Neural progenitor cell (in vitro differentiated cells): Measurements from ENCODE around the gene AXL. TPM values are rescaled to one million over a fixed set of nuclear protein-coding genes. Genes with fewer than 3 reads are reported as not detected.
A peak's percentile ranks its signal among the peaks of the same experiment; 100 is the strongest.

Experiments
- DNase-seq: peaks from one replicate; pipeline ENCODE4 v3.0.0-alpha.2; 2016; ENCODE audit warnings: low spot score
- H2AFZ ChIP-seq: fragments of 200-600 bp; sonication (generic); replicated peaks from 2 replicates; pipeline ENCODE4 v1.6.1; 2016; ENCODE audit warnings: antibody characterized with exemption
- H3F3A ChIP-seq: fragments of 200-600 bp; sonication (generic); 2 replicates; pipeline ENCODE4 v1.6.1; 2016; ENCODE audit warnings: antibody characterized with exemption, low read depth
- H3K27ac ChIP-seq: fragments of 200-600 bp; sonication (generic); 2 replicates; pipeline ENCODE4 v1.5.1; 2016; ENCODE audit warnings: mild to moderate bottlenecking
- H3K27me3 ChIP-seq: fragments of 200-600 bp; sonication (generic); 2 replicates; pipeline ENCODE4 v1.6.1; 2016; ENCODE audit warnings: mild to moderate bottlenecking, moderate library complexity
- H3K36me3 ChIP-seq: fragments of 200-600 bp; sonication (generic); 2 replicates; pipeline ENCODE4 v1.5.1; 2016
- H3K4me1 ChIP-seq: fragments of 200-600 bp; sonication (generic); 2 replicates; pipeline ENCODE4 v1.6.1; 2016; ENCODE audit warnings: mixed run types
- H3K4me2 ChIP-seq: fragments of 200-600 bp; sonication (generic); 2 replicates; pipeline ENCODE4 v1.6.1; 2016
- H3K4me3 ChIP-seq: fragments of 200-600 bp; sonication (generic); 2 replicates; pipeline ENCODE4 v1.5.1; 2016
- H3K79me2 ChIP-seq: fragments of 200-600 bp; sonication (generic); 2 replicates; pipeline ENCODE4 v1.6.1; 2016; ENCODE audit warnings: low read depth
- H3K9ac ChIP-seq: fragments of 200-600 bp; sonication (generic); 2 replicates; pipeline ENCODE4 v1.6.1; 2016
- H3K9me3 ChIP-seq: fragments of 200-600 bp; sonication (generic); 2 replicates; pipeline ENCODE4 v1.5.1; 2016; ENCODE audit warnings: low read depth
- H4K20me1 ChIP-seq: fragments of 200-600 bp; sonication (generic); 2 replicates; pipeline ENCODE4 v1.6.1; 2016; ENCODE audit warnings: low read depth
- H3K27ac Mint-ChIP-seq: 3 replicates; pipeline ENCODE4 v1.8.0; 2021; ENCODE audit warnings: mixed read lengths
- H3K27me3 Mint-ChIP-seq: 2 replicates; pipeline ENCODE4 v1.8.0; 2022; ENCODE audit warnings: low read depth, mild to moderate bottlenecking, inconsistent platforms, moderate library complexity, mixed read lengths; ENCODE audit not compliant: insufficient read depth
- H3K36me3 Mint-ChIP-seq: 3 replicates; pipeline ENCODE4 v1.8.0; 2021; ENCODE audit warnings: mixed read lengths
- H3K4me1 Mint-ChIP-seq: 3 replicates; pipeline ENCODE4 v1.8.0; 2021; ENCODE audit warnings: mixed read lengths
- H3K4me3 Mint-ChIP-seq: 3 replicates; pipeline ENCODE4 v1.8.0; 2021; ENCODE audit warnings: mild to moderate bottlenecking, moderate library complexity, mixed read lengths
- H3K9me3 Mint-ChIP-seq: 3 replicates; pipeline ENCODE4 v1.8.0; 2020; ENCODE audit warnings: mixed read lengths
- EZH2 ChIP-seq: fragments of 200-600 bp; sonication (generic); IDR thresholded peaks from 2 replicates; pipeline ENCODE4 v1.6.1; 2017; ENCODE audit warnings: antibody characterized with exemption, mild to moderate bottlenecking, moderate library complexity
- EZH2phosphoT487 ChIP-seq: fragments of 200-600 bp; sonication (generic); IDR thresholded peaks from 2 replicates; pipeline ENCODE4 v1.6.1; 2017; ENCODE audit warnings: antibody characterized with exemption
- total RNA-seq: library from RNA; depleted of rRNA; stranded (reverse); fragments of >200 nt; gene quantifications from 2 replicates; pipeline ENCODE4 v1.2.3, GENCODE V29; 2015; ENCODE audit warnings: low replicate concordance
- TF ChIP-seq, protein P1 (sequence below): fragments of 200-600 bp; sonication (generic); IDR thresholded peaks from 2 replicates; pipeline ENCODE4 v1.5.1; 2017; ENCODE audit warnings: antibody characterized with exemption, mild to moderate bottlenecking

AXL gene
- 24.7 and 45.6 TPM in 2 replicates for total RNA-seq

GRCh38 chr19:41218615-41219507 is at the start of gene AXL:
AXL (plus strand) TSS chr19:41219223; CDS start chr19:41219393, 170 bp downstream.
- peak within 1 kb of the TSS; percentile 95 for H3K27ac Mint-ChIP-seq
- peaks cover 16% of the 10 kb centered on the region for H3K4me1 ChIP-seq
- H3K4me1 Mint-ChIP-seq: peaks cover 47% of the 10 kb centered on the region
- peak; percentile 94 for DNase-seq
- H3K4me2 ChIP-seq: peak within 1 kb of the TSS; percentile 84
- H3K79me2 ChIP-seq: peaks cover 19% of the 10 kb centered on the region
- H3K9me3 ChIP-seq: no peaks in the 10 kb centered on the region
- peaks cover 14% of the 10 kb centered on the region for H3K27me3 Mint-ChIP-seq
- H3K27ac ChIP-seq: peak within 1 kb of the TSS; percentile 84
- H4K20me1 ChIP-seq: no peaks in the 10 kb centered on the region
- H3K36me3 ChIP-seq: no peaks in the 10 kb centered on the region
- H2AFZ ChIP-seq: peak within 1 kb of the TSS; percentile 65
- no peaks in the 10 kb centered on the region for H3K9me3 Mint-ChIP-seq
- H3F3A ChIP-seq: peaks cover 21% of the 10 kb centered on the region
- H3K4me3 ChIP-seq: peak within 1 kb of the TSS; percentile 74
- H3K9ac ChIP-seq: peak within 1 kb of the TSS; percentile 38
- peak within 1 kb of the TSS; percentile 94 for H3K4me3 Mint-ChIP-seq
- no peaks in the 10 kb centered on the region for H3K27me3 ChIP-seq
- peaks cover 5% of the 10 kb centered on the region for H3K36me3 Mint-ChIP-seq
- TF ChIP-seq EZH2phosphoT487 (no peak), EZH2 (no peak)
- TF ChIP-seq, protein P1, sequence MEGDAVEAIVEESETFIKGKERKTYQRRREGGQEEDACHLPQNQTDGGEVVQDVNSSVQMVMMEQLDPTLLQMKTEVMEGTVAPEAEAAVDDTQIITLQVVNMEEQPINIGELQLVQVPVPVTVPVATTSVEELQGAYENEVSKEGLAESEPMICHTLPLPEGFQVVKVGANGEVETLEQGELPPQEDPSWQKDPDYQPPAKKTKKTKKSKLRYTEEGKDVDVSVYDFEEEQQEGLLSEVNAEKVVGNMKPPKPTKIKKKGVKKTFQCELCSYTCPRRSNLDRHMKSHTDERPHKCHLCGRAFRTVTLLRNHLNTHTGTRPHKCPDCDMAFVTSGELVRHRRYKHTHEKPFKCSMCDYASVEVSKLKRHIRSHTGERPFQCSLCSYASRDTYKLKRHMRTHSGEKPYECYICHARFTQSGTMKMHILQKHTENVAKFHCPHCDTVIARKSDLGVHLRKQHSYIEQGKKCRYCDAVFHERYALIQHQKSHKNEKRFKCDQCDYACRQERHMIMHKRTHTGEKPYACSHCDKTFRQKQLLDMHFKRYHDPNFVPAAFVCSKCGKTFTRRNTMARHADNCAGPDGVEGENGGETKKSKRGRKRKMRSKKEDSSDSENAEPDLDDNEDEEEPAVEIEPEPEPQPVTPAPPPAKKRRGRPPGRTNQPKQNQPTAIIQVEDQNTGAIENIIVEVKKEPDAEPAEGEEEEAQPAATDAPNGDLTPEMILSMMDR: no peak

- Mint-ChIP-seq H3K9me3 (no peaks in the 10 kb centered on the region), H3K4me3 (no peak overlapping the region), H3K27me3 (peaks cover 6% of the 10 kb centered on the region), H3K27ac (no peak overlapping the region), H3K4me1 (peaks cover 16% of the 10 kb centered on the region), H3K36me3 (no peaks in the 10 kb centered on the region)
- H3K9me3 ChIP-seq: no peaks in the 10 kb centered on the region
- H3F3A ChIP-seq: peaks cover 8% of the 10 kb centered on the region
- no peaks in the 10 kb centered on the region for H3K36me3 ChIP-seq
- H3K4me1 ChIP-seq: no peaks in the 10 kb centered on the region
- no peaks in the 10 kb centered on the region for H3K79me2 ChIP-seq
- H3K4me3 ChIP-seq: no peak overlapping the region
- TF ChIP-seq EZH2phosphoT487 (no peak), EZH2 (no peak)
- TF ChIP-seq, protein P1: no peak
- no peak overlapping the region for H3K27ac ChIP-seq
- H3K9ac ChIP-seq: no peak overlapping the region
- no peaks in the 10 kb centered on the region for H3K27me3 ChIP-seq
- no peak for DNase-seq
- no peak overlapping the region for H3K4me2 ChIP-seq
- H4K20me1 ChIP-seq: no peaks in the 10 kb centered on the region
- H2AFZ ChIP-seq: no peak overlapping the region
Measured at GRCh38 chr19:41172297-41173164, 46.5 kb upstream of the AXL start.

DNA sequence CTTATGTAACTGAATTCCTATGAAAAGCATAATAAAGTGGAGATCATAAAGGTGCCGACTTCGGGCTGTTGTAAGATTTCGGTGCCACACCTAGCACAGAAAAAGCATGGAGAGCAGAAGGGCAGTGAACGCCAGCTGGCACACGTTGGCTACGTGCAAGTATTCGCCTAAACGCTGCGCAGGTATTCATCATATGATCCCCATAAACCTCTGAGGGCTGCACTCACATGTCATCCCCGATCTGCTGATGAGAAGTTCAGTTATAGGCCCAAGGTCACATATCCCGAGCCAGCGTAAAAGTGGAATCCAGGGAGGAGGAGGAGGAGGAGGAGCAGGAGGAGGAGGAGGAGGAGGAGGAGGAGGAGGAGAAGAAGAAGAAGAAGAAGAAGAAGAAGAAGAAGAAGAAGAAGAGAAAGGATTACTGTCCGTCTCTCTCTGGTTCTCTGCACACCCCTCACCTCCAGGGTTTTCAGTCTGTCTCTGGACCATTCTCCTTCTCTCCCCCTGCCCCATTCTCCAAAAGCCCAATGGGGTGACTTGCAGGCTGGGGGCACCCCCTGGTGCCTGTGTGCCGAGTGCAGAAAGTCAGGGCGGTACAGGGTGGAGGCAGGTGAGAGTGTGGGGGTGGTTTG is 44.6 kb upstream of the AXL start:
- no peak overlapping the region for H3K4me3 Mint-ChIP-seq
- H3K36me3 Mint-ChIP-seq: no peaks in the 10 kb centered on the region
- Histone ChIP-seq H3K27me3 (no peaks in the 10 kb centered on the region), H3K27ac (no peak overlapping the region), H3K79me2 (no peaks in the 10 kb centered on the region), H3K4me1 (no peaks in the 10 kb centered on the region), H3K9me3 (no peaks in the 10 kb centered on the region), H3K36me3 (no peaks in the 10 kb centered on the region), H3K4me3 (no peak overlapping the region), H3K9ac (no peak overlapping the region), H3K4me2 (no peak overlapping the region), H4K20me1 (no peaks in the 10 kb centered on the region), H3F3A (peaks cover 8% of the 10 kb centered on the region), H2AFZ (no peak overlapping the region)
- DNase-seq: no peak
- H3K9me3 Mint-ChIP-seq: peaks cover 5% of the 10 kb centered on the region
- TF ChIP-seq EZH2phosphoT487 (no peak), EZH2 (no peak)
- TF ChIP-seq, protein P1: no peak
- H3K27ac Mint-ChIP-seq: peak overlapping the region; percentile 17
- H3K4me1 Mint-ChIP-seq: peaks cover 14% of the 10 kb centered on the region
- peaks cover 8% of the 10 kb centered on the region for H3K27me3 Mint-ChIP-seq
